Activated naive CD4-positive, alpha-beta T cell treated with anti-CD3 and anti-CD28 coated beads for 36 hours (primary cell): Measurements from ENCODE around the gene PPP2R2B. TPM values are rescaled to one million over a fixed set of nuclear protein-coding genes. Genes with fewer than 3 reads are reported as not detected.

ENCODE experiments used
- CTCF ChIA-PET: fragments of 350-600 bp; sonication (Branson Sonifier 250); formaldehyde crosslinking; loops from one replicate; lab custom pipeline; 2021; ENCODE audit warnings: antibody characterized with exemption; lab: Charles Lee
- DNase-seq: peaks from one replicate; pipeline ENCODE4 v3.0.0-alpha.2; 2020
- H3K27ac Mint-ChIP-seq: one replicate; pipeline ENCODE4 v1.8.0; 2021; ENCODE audit warnings: mild to moderate bottlenecking, mixed read lengths
- H3K27me3 Mint-ChIP-seq: one replicate; pipeline ENCODE4 v1.8.0; 2021; ENCODE audit warnings: low read depth, mixed read lengths
- H3K36me3 Mint-ChIP-seq: one replicate; pipeline ENCODE4 v1.8.0; 2021; ENCODE audit warnings: low read depth, mixed read lengths
- H3K4me1 Mint-ChIP-seq: one replicate; pipeline ENCODE4 v1.8.0; 2021; ENCODE audit warnings: low read depth, mixed read lengths
- H3K4me3 Mint-ChIP-seq: one replicate; pipeline ENCODE4 v1.8.0; 2021; ENCODE audit warnings: mild to moderate bottlenecking, moderate library complexity, mixed read lengths
- H3K9me3 Mint-ChIP-seq: one replicate; pipeline ENCODE4 v1.8.0; 2021; ENCODE audit warnings: mixed read lengths
- intact Hi-C: fragments of 100-400 bp; cut with micrococcal nuclease; formaldehyde crosslinking; loops from one replicate; pipeline ENCODE4 v1.15.1; 2023
- total RNA-seq, 2 experiments: library from RNA; stranded (reverse); gene quantifications; one replicate each; pipeline ENCODE4 v1.2.3, GENCODE V29; 2021

Gene PPP2R2B
- total RNA-seq, 2 experiments from 2014 or later = not detected

DNA sequence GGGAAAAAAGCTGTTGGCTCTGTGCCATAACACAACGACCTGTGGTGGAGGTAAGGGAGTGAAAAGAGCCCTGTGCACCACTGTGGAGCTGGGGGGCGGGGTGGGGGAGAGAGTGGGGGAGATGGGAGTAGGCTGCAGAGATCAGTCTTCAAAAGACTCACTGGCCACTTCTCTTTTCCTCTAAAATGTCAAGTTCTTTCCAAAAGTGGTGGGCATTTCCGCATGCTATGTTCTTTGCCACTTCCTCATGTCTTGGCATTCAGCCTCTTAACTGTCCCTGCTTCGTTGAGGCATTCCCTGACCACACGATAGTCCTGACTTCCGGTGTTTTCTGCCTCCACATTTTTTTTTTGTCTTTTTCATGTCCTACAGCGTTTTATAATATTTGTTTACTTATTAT, 2.4 kb upstream of the PPP2R2B start:
- H3K4me3 Mint-ChIP-seq = no peak overlapping the region
- intact Hi-C loops = no loop called here

DNA sequence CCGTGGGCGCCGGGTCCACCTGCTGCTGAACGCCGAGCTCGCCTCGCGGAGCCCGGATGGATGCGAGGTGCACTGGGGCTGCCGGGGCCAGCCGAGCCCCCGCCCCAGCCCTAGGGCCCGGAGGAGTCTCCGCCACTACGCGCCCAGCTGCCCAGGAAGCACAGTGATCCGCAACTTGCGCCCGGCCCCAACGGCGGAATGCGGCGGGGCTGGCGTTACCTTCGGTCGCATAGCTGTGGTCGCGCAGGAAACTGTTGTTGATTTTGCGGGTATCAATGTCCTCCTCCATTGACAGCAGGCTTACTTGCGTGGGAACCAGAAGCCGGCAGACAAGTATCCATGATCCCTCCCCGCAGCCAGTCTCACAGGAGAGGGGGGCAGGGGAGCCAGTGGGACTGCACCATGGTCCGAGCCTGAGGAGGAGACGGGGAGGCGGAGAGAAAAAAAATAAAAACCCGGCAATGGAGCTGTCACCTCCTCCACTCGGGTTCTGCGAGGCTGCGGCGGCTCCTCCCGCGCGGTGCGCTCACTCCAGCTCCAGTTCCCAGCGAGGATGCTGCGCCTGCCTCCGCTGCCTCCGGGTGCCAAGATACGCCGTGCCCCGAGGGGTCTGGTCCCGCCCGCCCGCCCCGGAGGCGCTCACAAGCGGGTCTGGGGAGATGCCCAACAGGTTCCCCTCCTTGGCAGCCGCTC, 628 bp downstream of the PPP2R2B start:
- intact Hi-C loops = loop anchor here (1.0 to 10.0 kb wide), 3 partner anchors 126 to 431 kb away; partner anchors contain the start of gene TCERG1
- DNase-seq = peak; percentile 44
- no peaks in the 10 kb centered on the region for H3K36me3 Mint-ChIP-seq
- H3K27me3 Mint-ChIP-seq = peaks cover 37% of the 10 kb centered on the region
- H3K4me1 Mint-ChIP-seq = peaks cover 11% of the 10 kb centered on the region
- H3K27ac Mint-ChIP-seq = no peak overlapping the region
- peak overlapping the region; percentile 80 for H3K4me3 Mint-ChIP-seq
- H3K9me3 Mint-ChIP-seq = no peaks in the 10 kb centered on the region
- CTCF ChIA-PET = no interaction called here

More for the DNA sequence above, 2.4 kb upstream of the PPP2R2B start:
- CTCF ChIA-PET = no interaction called here
- no peak overlapping the region for H3K27ac Mint-ChIP-seq
- H3K9me3 Mint-ChIP-seq = no peaks in the 10 kb centered on the region
- peaks cover 11% of the 10 kb centered on the region for H3K4me1 Mint-ChIP-seq
- no peak for DNase-seq
- peaks cover 32% of the 10 kb centered on the region for H3K27me3 Mint-ChIP-seq
- H3K36me3 Mint-ChIP-seq = no peaks in the 10 kb centered on the region

DNA sequence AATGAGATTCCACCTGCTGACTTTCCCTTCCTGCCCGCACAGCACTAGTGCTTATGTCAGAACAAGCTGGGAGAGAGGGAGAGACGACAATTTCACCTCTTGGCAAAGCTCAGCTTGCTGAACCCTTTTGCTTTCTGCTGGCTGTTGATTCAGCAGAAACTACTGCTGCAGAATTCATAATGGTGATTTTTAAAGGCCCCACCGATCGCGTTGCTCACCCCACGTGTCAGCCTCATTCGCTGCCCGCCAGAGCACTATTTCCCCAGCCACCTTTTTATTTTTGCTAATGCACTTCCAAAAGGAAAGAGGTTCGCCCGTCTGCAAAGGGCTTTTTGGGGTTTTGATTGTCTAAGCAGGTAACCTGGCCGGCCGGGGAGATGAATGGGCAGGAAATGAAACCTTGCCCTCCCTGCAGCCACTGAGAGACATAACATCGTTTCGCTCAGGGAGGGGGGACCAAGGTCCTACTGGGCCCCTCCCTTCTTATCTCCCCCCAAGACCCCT, 1.3 kb downstream of the PPP2R2B start:
- Mint-ChIP-seq H3K4me3 (peak overlapping the region; percentile 80), H3K36me3 (no peaks in the 10 kb centered on the region), H3K27ac (no peak overlapping the region), H3K9me3 (no peaks in the 10 kb centered on the region), H3K27me3 (peaks cover 35% of the 10 kb centered on the region), H3K4me1 (peaks cover 11% of the 10 kb centered on the region)
- DNase-seq = peak; percentile 6
- intact Hi-C loops = loop anchor here (5.0 to 10.0 kb wide), 2 partner anchors 125 to 212 kb away; no protein-coding TSS in a partner anchor
- CTCF ChIA-PET = no interaction called here

DNA sequence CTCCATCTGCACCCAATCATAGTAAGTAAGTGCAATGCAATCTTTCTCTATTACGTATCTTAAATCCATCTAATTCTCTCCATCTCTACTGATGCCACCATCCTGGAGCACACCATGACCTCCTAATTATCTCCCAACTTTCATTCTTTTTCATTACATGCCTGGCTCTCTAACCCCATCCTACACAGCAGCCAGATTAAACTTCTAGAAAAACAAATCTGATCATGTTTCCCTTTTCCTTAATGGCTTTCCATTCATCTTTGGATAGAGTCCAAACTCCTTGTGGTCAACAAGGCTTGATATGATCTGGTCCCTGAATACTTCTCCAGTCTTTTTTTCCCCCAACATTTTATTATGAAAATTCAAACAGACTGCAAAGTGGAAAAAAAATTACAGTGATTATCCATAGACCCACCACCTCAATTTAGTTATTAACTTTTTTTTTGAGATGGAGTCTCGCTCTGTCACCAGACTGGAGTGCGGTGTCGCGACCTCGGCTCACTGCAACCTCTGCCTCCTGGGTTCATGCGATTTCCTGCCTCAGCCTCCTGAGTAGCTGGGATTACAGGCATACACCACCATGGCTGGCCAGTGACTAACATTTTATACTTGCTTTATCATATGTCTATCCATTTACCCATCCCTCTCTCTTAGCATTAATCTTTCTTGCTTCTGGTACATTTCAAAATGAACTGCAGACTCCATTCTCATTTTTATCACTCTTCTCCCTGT, 5.2 kb downstream of the PPP2R2B start:
- peaks cover 12% of the 10 kb centered on the region for H3K4me1 Mint-ChIP-seq
- no peaks in the 10 kb centered on the region for H3K36me3 Mint-ChIP-seq
- H3K27ac Mint-ChIP-seq = no peak overlapping the region
- intact Hi-C loops = loop anchor here (10.0 kb wide), 1 partner anchor 209 kb away; no protein-coding TSS in a partner anchor
- no peaks in the 10 kb centered on the region for H3K9me3 Mint-ChIP-seq
- DNase-seq = no peak
- peaks cover 14% of the 10 kb centered on the region for H3K27me3 Mint-ChIP-seq
- no peak overlapping the region for H3K4me3 Mint-ChIP-seq
- CTCF ChIA-PET = no interaction called here

DNA sequence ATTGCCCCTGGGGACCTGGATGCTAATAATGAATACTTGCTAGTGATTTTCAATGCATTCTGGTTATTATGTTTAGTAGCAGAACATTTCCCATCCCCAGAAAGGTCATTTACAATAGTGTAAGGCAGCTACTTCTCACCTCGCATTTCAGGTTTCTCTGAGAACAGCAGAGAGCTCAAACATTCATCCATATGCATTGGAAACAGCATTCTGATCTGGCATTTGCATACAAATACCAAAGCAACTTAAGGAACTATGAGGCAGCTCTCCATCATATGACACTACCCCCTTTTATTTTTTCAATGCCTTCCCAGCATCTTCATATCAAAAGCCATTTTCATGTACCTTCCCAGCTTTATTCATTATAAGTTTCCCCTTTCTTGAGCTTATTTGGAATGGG, 6.4 kb downstream of the PPP2R2B start:
- H3K4me3 Mint-ChIP-seq = no peak overlapping the region
- intact Hi-C loops = loop anchor here (10.0 kb wide), 1 partner anchor 207 kb away; no protein-coding TSS in a partner anchor
- H3K4me1 Mint-ChIP-seq = peaks cover 11% of the 10 kb centered on the region
- no peaks in the 10 kb centered on the region for H3K9me3 Mint-ChIP-seq
- no peaks in the 10 kb centered on the region for H3K36me3 Mint-ChIP-seq
- no peak overlapping the region for H3K27ac Mint-ChIP-seq
- DNase-seq = no peak
- CTCF ChIA-PET = interaction anchor here (0.7 kb wide), 1 partner anchor 170 kb away, joined by 3 read pairs; no protein-coding TSS in a partner anchor
- H3K27me3 Mint-ChIP-seq = peaks cover 10% of the 10 kb centered on the region

DNA sequence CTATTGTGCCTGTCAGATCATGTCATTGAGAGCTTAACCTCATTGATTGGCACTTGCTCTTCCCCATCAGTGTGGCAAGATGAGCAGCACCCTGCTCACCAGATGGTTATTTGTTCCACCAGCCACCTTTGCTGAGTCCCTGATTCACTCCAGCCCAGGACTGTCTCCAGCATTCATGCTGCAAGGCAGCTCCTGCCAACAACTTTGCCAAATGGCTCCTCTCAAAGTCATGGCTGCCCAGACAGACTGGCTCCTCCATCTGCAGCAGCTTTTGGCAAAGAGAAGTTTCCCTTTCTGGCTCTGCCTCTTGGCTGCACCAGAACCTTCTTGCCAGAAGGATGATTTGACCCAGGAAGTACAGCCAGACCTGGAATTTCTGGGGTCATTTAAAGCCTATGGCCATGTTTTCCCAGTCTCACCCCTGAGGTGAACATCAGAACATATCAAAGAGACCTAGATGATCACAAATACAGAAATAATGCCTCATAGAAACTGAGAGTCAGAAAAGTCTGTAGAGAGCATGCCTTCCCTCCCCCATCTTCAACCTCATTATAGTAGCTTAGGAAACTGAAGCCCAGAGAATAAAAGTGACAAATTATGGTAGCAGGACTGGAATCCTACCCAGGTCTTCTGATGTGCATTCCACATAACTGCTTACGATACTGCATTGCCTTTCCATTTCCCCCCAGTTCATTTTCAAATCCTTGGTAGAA, 10.4 kb downstream of the PPP2R2B start:
- H3K4me1 Mint-ChIP-seq = peaks cover 8% of the 10 kb centered on the region
- H3K27ac Mint-ChIP-seq = no peak overlapping the region
- DNase-seq = no peak
- H3K27me3 Mint-ChIP-seq = no peaks in the 10 kb centered on the region
- intact Hi-C loops = no loop called here
- no peaks in the 10 kb centered on the region for H3K36me3 Mint-ChIP-seq
- no peaks in the 10 kb centered on the region for H3K9me3 Mint-ChIP-seq
- CTCF ChIA-PET = interaction anchor here (0.7 kb wide), 1 partner anchor 335 kb away, joined by 3 read pairs; no protein-coding TSS in a partner anchor
- H3K4me3 Mint-ChIP-seq = no peak overlapping the region

DNA sequence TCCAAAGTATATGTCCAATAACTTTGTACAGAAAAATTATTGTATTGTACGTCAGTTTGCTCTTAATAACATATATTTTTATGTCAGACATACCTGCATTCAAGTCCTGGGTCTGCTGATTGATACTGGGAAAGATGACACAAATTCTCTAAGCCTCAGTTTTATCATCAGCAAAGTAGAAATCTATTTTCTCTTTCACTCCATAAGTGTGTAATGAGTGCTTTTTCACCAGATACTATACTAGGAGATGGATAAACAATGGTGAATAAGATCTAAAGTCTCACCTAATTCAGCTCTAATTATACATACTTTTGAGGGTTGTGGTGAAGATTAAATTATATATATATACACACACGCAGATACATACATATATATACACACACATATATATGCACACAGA, 12.3 kb downstream of the PPP2R2B start:
- H3K36me3 Mint-ChIP-seq = no peaks in the 10 kb centered on the region
- H3K4me1 Mint-ChIP-seq = peaks cover 8% of the 10 kb centered on the region
- no peak overlapping the region for H3K27ac Mint-ChIP-seq
- H3K9me3 Mint-ChIP-seq = no peaks in the 10 kb centered on the region
- no peak for DNase-seq
- no peaks in the 10 kb centered on the region for H3K27me3 Mint-ChIP-seq
- intact Hi-C loops = no loop called here
- no peak overlapping the region for H3K4me3 Mint-ChIP-seq
- CTCF ChIA-PET = no interaction called here

DNA sequence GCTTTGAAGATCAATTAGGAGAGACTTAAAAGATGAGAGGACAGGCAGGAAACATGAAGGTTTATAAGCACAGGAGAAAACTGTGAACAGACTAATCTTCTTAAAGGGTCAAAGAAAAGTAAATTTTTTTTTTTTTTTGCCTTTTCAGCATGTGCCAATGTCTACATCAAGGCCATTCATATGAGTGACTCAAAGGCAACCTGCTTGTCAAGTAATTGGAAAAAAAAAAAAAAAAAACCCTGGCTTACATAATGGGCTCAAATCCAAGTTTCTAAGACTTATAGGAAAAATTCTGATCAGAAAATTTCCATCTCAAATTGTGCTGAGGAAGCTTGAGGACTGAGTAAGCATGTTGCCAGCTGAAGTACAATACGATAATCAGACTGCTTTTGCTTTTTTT, 15.9 kb downstream of the PPP2R2B start:
- CTCF ChIA-PET = interaction anchor here (0.6 to 0.7 kb wide), 4 partner anchors 30 to 982 kb away, joined by 3 to 5 read pairs (median 4); no protein-coding TSS in a partner anchor
- Mint-ChIP-seq H3K9me3 (no peaks in the 10 kb centered on the region), H3K27ac (no peak overlapping the region), H3K27me3 (no peaks in the 10 kb centered on the region), H3K4me1 (peaks cover 6% of the 10 kb centered on the region), H3K36me3 (no peaks in the 10 kb centered on the region), H3K4me3 (no peak overlapping the region)
- DNase-seq = no peak
- intact Hi-C loops = no loop called here

DNA sequence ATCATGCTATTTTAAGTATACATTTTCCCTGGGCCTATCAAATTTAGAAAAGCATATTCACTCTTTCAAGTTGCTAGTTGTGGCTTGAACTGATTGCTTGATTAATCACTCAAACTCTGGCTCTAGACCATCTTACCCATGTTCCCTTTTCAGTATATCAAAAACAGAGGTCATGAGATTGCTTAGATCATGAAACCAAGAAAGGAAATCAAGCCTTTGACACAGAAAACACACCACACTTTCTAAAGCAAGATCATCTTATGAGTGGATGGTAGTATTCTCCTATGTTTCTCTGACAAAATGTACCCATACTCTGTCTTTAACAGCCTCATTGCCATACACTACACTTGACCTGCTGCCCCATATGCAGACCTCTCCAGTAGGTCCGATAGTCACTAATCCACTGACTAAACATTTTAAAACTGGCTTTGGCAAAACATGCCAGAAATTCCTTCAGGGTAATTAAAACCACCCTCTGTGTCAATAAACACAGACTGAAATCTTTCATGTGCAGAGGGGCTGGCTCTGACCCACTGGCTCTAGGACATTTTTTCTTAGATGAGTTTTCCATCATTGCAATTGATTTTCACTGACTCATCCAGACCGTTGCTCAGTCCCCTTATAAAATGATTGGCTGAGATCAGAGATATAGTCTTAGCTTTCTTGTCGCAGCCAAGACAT, 18.2 kb downstream of the PPP2R2B start:
- no peak overlapping the region for H3K4me3 Mint-ChIP-seq
- CTCF ChIA-PET = no interaction called here

DNA sequence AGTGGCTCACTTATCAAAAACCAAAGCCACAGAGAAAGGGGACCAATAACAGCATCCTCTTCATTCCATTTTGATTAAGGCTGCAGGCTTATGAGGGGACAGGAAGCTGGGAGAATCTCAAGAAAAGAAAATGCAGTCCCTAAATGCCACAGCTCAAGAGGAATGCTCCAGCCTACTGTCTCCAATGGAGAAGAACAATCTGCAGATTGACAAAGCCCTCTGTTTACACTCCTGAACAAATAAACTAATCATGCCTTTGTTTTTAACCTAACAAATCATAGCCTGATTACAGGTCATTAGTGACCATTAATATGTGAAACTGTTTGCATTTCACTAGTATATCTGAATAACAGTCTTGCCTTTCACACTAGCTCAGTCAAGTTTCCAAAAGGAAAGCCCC, 26.5 kb downstream of the PPP2R2B start:
- Mint-ChIP-seq H3K36me3 (no peaks in the 10 kb centered on the region), H3K4me1 (no peaks in the 10 kb centered on the region), H3K27ac (no peak overlapping the region), H3K4me3 (no peak overlapping the region), H3K27me3 (peaks cover 2% of the 10 kb centered on the region), H3K9me3 (no peaks in the 10 kb centered on the region)
- no peak for DNase-seq
- CTCF ChIA-PET = interaction anchor here (0.6 to 1.0 kb wide), 3 partner anchors 114 to 321 kb away, joined by 3 to 4 read pairs (median 4); no protein-coding TSS in a partner anchor
- intact Hi-C loops = no loop called here

More for the DNA sequence above, 18.2 kb downstream of the PPP2R2B start:
- no peaks in the 10 kb centered on the region for H3K27me3 Mint-ChIP-seq
- DNase-seq = no peak
- peaks cover 6% of the 10 kb centered on the region for H3K4me1 Mint-ChIP-seq
- no peak overlapping the region for H3K27ac Mint-ChIP-seq
- H3K36me3 Mint-ChIP-seq = no peaks in the 10 kb centered on the region
- no peaks in the 10 kb centered on the region for H3K9me3 Mint-ChIP-seq
- intact Hi-C loops = no loop called here

DNA sequence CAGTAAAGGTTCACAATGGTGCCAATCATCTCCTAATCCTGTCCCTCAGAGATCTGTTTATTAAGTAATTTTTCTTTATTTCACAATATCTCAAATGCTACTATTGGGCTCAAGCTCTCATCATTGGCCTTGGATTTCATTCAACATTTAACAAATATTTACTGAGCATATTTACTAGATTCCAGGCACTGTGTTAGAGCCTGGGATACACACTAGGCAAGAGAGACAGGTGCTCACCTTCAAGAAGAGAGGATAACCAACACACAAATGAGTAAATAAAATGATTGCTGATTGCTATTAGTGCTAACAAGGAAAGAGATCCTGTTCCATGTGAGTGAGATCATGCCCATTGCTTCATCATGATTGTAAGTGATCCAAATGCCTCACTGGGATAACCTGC, 27.4 kb downstream of the PPP2R2B start:
- CTCF ChIA-PET = interaction anchor here (0.7 kb wide), 1 partner anchor 320 kb away, joined by 4 read pairs; no protein-coding TSS in a partner anchor
- Mint-ChIP-seq H3K27me3 (peaks cover 2% of the 10 kb centered on the region), H3K9me3 (no peaks in the 10 kb centered on the region), H3K4me1 (no peaks in the 10 kb centered on the region), H3K36me3 (no peaks in the 10 kb centered on the region), H3K27ac (no peak overlapping the region), H3K4me3 (no peak overlapping the region)
- DNase-seq = no peak
- intact Hi-C loops = no loop called here
